HuH-7.5 (cell line): ENCODE data around the gene OSBP2.
"Not testable (repeated sequence)": the region's sequence is repeated elsewhere in the genome, so short reads cannot be mapped to it uniquely, and the experiment has no call there.

Experiments
- DNase-seq: peaks from one replicate; pipeline ENCODE4 v3.0.0; 2011; ENCODE audit warnings: low spot score

Gene OSBP2

GRCh38 chr22:30676565-30676964 is 18.1 kb upstream of the OSBP2 start:
- DNase-seq = not testable (repeated sequence)

GRCh38 chr22:30679895-30680690 is 14.6 kb upstream of the OSBP2 start:
- DNase-seq = not testable (repeated sequence)

- no peak for DNase-seq
These were observed 13.5 kb upstream of the OSBP2 start for GRCh38 chr22:30680991-30681770.

- DNase-seq = no peak
These were observed 12.8 kb upstream of the OSBP2 start for GRCh38 chr22:30681831-30682230.

GRCh38 chr22:30685178-30685577 is 9.5 kb upstream of the OSBP2 start:
- no peak for DNase-seq

- DNase-seq = no peak
These were observed 7.3 kb upstream of the OSBP2 start for GRCh38 chr22:30687358-30687757.

GRCh38 chr22:30689622-30690021 is 5.1 kb upstream of the OSBP2 start:
- DNase-seq = no peak

GRCh38 chr22:30691204-30691603 is 3.5 kb upstream of the OSBP2 start:
- DNase-seq = no peak

- DNase-seq = peak; percentile 68
These were observed 469 bp upstream of the OSBP2 start for GRCh38 chr22:30694171-30694639.

- no peak for DNase-seq
These were observed 727 bp downstream of the OSBP2 start for GRCh38 chr22:30695351-30695851.

- no peak for DNase-seq
These were observed 1.4 kb downstream of the OSBP2 start for GRCh38 chr22:30695871-30696655.

- no peak for DNase-seq
These were observed 3.3 kb downstream of the OSBP2 start for GRCh38 chr22:30697975-30698374.

- DNase-seq = no peak
These were observed 7.2 kb downstream of the OSBP2 start for GRCh38 chr22:30701872-30702271.

- no peak for DNase-seq
These were observed 8.2 kb downstream of the OSBP2 start for GRCh38 chr22:30702856-30703255.

- no peak for DNase-seq
These were observed 10.3 kb downstream of the OSBP2 start for GRCh38 chr22:30704978-30705377.

GRCh38 chr22:30705710-30706651 is 11.3 kb downstream of the OSBP2 start:
- no peak for DNase-seq

GRCh38 chr22:30709980-30710379 is 15.3 kb downstream of the OSBP2 start:
- DNase-seq = not testable (repeated sequence)

- DNase-seq = no peak
These were observed 17.4 kb downstream of the OSBP2 start for GRCh38 chr22:30712094-30712493.

- no peak for DNase-seq
These were observed 19.4 kb downstream of the OSBP2 start for GRCh38 chr22:30714062-30714461.

GRCh38 chr22:30717331-30717921 is 22.8 kb downstream of the OSBP2 start:
- no peak for DNase-seq

GRCh38 chr22:30717952-30718351 is 23.3 kb downstream of the OSBP2 start:
- DNase-seq = no peak
